ENCODE results near the gene TNFRSF18. TPM values are rescaled to one million over a fixed set of nuclear protein-coding genes. Genes with fewer than 3 reads are reported as not detected.

Gene TNFRSF18
- total RNA-seq, 2 experiments from 2014 or later: 126 to 135 TPM

- intact Hi-C loops (cut with micrococcal nuclease): no loop called here
- DNase-seq: no peak
- Mint-ChIP-seq H3K4me1 (ENCODE audit: low read depth) (no peaks in the 10 kb centered on the region), H3K27me3 (no peaks in the 10 kb centered on the region), H3K36me3 (ENCODE audit: low read depth) (no peaks in the 10 kb centered on the region), H3K4me3 (no peak overlapping the region), H3K9me3 (no peaks in the 10 kb centered on the region), H3K27ac (no peak overlapping the region)
- no peak for TF ChIP-seq CTCF (IDR thresholded peaks at IDR 0.05)
- ChIA-PET CTCF (interaction anchor here (2.1 kb wide), 1 partner anchor 117 kb away, joined by 6 read pairs; no protein-coding TSS in a partner anchor), POLR2A (interaction anchor here (0.6 to 1.6 kb wide), 3 partner anchors 10 to 135 kb away, joined by 3 to 4 read pairs (median 3); partner anchors contain the start of gene AURKAIP1)
- no peak for ATAC-seq
Observed at GRCh38 chr1:1239614-1240347, 33.4 kb upstream of the TNFRSF18 start.

DNA sequence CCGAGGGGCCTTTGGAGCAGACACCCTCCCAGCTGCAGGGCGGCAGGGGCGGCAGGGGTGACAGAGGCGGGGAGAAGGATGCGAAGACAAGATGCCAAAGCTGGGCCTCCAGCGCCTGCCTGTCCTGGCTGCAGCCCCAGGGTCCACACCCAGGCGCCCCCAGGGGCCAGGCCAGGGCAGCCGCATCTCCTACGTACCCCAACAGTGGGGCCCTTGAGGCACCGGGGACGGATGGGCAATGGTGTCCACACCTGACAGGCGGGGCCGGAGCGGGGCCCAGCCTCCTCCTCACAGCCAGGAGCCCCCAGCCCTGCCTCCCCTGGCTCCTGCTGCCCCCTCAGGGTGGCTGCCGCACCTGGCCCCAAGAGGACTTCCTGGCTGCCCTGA, 32.8 kb upstream of the TNFRSF18 start:
- Mint-ChIP-seq H3K36me3 (ENCODE audit: low read depth) (peaks cover 3% of the 10 kb centered on the region), H3K4me3 (no peak overlapping the region), H3K27ac (no peak overlapping the region), H3K27me3 (no peaks in the 10 kb centered on the region), H3K9me3 (no peaks in the 10 kb centered on the region), H3K4me1 (ENCODE audit: low read depth) (peaks cover 5% of the 10 kb centered on the region)
- no peak for TF ChIP-seq CTCF (IDR thresholded peaks at IDR 0.05)
- intact Hi-C loops (cut with micrococcal nuclease): no loop called here
- ChIA-PET CTCF (interaction anchor here (2.1 kb wide), 1 partner anchor 117 kb away, joined by 6 read pairs; no protein-coding TSS in a partner anchor), POLR2A (interaction anchor here (0.6 to 1.6 kb wide), 3 partner anchors 9 to 136 kb away, joined by 3 to 4 read pairs (median 3); partner anchors contain the start of gene AURKAIP1)
- no peak for DNase-seq
- no peak for ATAC-seq

DNA sequence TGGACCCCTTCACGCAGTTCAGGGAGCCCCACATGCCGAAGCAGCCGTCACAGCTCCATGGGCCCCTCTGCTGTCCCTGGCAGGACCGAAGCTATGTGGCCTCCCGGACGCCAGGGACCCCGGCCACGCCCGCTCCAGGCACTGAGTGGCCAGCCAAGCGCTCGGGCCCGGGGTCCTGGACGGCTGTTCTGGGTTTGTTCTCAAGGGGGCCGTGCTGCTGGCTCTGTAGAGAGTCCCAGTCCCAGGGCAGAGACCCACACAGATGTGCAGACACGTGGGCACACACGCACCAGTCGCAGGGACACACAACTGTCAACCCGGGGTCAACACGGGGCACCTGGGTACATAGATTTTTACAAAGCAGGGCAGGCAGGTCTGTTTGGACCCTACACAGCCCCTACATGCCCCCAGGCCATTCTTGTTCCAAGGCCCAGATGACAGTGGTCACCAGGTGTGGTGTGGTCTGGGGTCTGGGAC, 32.3 kb upstream of the TNFRSF18 start:
- ATAC-seq: no peak

GRCh38 chr1:1237874-1238701, 31.7 kb upstream of the TNFRSF18 start:
- peaks cover 12% of the 10 kb centered on the region for H3K36me3 Mint-ChIP-seq (ENCODE audit: low read depth)
- ATAC-seq (no peak), DNase-seq (peak; percentile 30)
- no peak overlapping the region for H3K4me3 Mint-ChIP-seq
- TF ChIP-seq CTCF (IDR thresholded peaks at IDR 0.05): no peak
- intact Hi-C loops (cut with micrococcal nuclease): no loop called here
- H3K4me1 Mint-ChIP-seq (ENCODE audit: low read depth): peaks cover 14% of the 10 kb centered on the region
- ChIA-PET POLR2A (interaction anchor here (1.6 kb wide), 1 partner anchor 13 kb away, joined by 3 read pairs; no protein-coding TSS in a partner anchor), CTCF (interaction anchor here (1.0 kb wide), 2 partner anchors 13 to 116 kb away, joined by 3 read pairs; no protein-coding TSS in a partner anchor)
- H3K9me3 Mint-ChIP-seq: no peaks in the 10 kb centered on the region
- H3K27me3 Mint-ChIP-seq: no peaks in the 10 kb centered on the region
- H3K27ac Mint-ChIP-seq: no peak overlapping the region

More for the DNA sequence above, 32.3 kb upstream of the TNFRSF18 start:
- Mint-ChIP-seq H3K4me3 (no peak overlapping the region), H3K36me3 (ENCODE audit: low read depth) (peaks cover 8% of the 10 kb centered on the region), H3K27ac (no peak overlapping the region), H3K4me1 (ENCODE audit: low read depth) (peaks cover 10% of the 10 kb centered on the region), H3K27me3 (no peaks in the 10 kb centered on the region), H3K9me3 (no peaks in the 10 kb centered on the region)
- ChIA-PET CTCF (interaction anchor here (1.0 kb wide), 1 partner anchor 12 kb away, joined by 3 read pairs; no protein-coding TSS in a partner anchor), POLR2A (interaction anchor here (0.6 to 1.6 kb wide), 2 partner anchors 9 to 12 kb away, joined by 3 read pairs; no protein-coding TSS in a partner anchor)
- no peak for DNase-seq
- intact Hi-C loops (cut with micrococcal nuclease): no loop called here
- no peak for TF ChIP-seq CTCF (IDR thresholded peaks at IDR 0.05)

All from activated CD8-positive, alpha-beta T cell treated with anti-CD3 and anti-CD28 coated beads for 36 hours (primary cell).